ES-I3 (cell line): ENCODE results near the gene LIN37.

Experiments used
- H3K36me3 ChIP-seq: 2 replicates; pipeline ENCODE4 v1.6.1; 2013; ENCODE audit warnings: mild to moderate bottlenecking, low read length, control low read depth, moderate library complexity; ENCODE audit not compliant: insufficient read depth
- H3K4me1 ChIP-seq: 2 replicates; pipeline ENCODE4 v1.6.1; 2013; ENCODE audit warnings: mild to moderate bottlenecking, control low read depth, low read length; ENCODE audit not compliant: insufficient read depth
- H3K9ac ChIP-seq: 2 replicates; pipeline ENCODE4 v1.6.1; 2013; ENCODE audit warnings: low read depth, mild to moderate bottlenecking, low read length, moderate library complexity
- H3K9me3 ChIP-seq: 2 replicates; pipeline ENCODE4 v1.6.1; 2013; ENCODE audit warnings: mild to moderate bottlenecking, low read length, moderate library complexity; ENCODE audit not compliant: control insufficient read depth, insufficient read depth

Gene LIN37

GRCh38 chr19:35725216-35725861, 23.0 kb upstream of the LIN37 start:
- no peak overlapping the region for H3K9ac ChIP-seq
- peaks cover 16% of the 10 kb centered on the region for H3K36me3 ChIP-seq
- H3K4me1 ChIP-seq = no peaks in the 10 kb centered on the region
- H3K9me3 ChIP-seq = no peaks in the 10 kb centered on the region

DNA sequence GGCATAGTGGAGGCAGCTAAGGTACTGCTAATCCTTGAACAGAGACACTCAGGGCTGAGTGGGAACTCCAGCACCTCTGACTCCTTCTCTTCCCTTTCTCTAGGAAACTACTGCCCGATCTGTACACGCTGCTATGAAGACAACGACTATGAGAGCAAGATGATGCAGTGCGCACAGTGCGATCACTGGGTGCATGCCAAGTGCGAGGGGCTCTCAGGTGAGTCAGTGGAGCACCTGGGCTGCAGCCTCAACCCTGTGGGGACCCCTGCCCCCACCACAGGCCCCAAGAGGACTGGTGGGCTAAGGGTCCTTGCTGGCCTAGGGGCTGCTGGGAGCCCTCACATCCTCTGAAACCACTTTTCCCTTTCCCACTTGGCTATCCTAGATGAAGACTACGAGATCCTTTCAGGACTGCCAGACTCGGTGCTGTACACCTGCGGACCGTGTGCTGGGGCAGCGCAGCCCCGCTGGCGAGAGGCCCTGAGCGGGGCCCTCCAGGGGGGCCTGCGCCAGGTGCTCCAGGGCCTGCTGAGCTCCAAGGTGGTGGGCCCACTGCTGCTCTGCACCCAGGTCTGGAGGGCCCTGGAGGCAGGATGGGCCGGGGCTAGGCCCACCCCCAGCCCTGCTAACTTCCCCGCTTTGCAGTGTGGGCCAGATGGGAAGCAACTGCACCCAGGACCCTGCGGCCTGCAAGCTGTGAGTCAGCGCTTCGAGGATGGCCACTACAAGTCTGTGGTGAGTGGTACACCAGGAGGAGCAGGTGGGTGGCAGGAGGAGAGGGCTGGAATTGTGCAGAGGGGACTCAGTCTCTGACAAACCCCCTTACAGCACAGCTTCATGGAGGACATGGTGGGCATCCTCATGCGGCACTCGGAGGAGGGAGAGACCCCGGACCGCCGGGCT, 21.1 kb upstream of the LIN37 start:
- H3K4me1 ChIP-seq = no peaks in the 10 kb centered on the region
- H3K9ac ChIP-seq = no peak overlapping the region
- peaks cover 23% of the 10 kb centered on the region for H3K36me3 ChIP-seq
- no peaks in the 10 kb centered on the region for H3K9me3 ChIP-seq

DNA sequence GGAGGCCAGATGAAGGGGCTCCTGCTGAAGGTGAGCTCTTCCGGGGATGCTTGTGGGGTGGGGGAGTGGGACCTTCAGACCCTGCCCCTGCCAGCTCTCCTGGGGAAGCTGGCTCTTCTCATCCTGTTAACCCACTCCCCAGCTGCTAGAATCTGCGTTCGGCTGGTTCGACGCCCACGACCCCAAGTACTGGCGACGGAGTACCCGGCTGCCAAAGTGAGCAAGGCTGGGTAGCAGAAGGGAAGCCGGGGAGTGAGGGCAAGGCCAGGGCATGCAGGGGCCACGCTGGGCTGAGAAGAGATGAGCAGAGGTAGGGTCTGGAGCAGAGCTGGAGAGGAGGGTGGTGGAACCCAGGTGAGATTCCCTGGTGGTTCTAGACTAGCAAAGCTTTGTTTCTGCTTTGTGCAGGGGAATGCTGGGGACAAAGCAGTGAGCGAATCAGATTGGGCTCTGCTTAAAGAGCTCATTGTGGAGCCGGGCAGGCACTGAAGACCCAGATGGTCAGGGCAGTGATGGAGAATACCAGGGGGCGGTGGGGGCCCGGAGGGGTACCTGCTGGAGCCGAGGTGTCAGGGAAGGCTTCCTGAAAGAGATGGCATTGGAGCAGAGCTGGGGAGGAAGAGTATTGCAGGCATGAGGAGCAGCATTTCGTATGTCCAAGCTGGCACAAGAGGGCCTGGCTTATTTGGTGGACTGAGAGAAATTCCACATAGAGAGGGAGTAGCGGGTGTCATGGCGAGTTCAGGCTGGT, 20.2 kb upstream of the LIN37 start:
- no peaks in the 10 kb centered on the region for H3K4me1 ChIP-seq
- no peaks in the 10 kb centered on the region for H3K9me3 ChIP-seq
- peaks cover 22% of the 10 kb centered on the region for H3K36me3 ChIP-seq
- no peak overlapping the region for H3K9ac ChIP-seq

DNA sequence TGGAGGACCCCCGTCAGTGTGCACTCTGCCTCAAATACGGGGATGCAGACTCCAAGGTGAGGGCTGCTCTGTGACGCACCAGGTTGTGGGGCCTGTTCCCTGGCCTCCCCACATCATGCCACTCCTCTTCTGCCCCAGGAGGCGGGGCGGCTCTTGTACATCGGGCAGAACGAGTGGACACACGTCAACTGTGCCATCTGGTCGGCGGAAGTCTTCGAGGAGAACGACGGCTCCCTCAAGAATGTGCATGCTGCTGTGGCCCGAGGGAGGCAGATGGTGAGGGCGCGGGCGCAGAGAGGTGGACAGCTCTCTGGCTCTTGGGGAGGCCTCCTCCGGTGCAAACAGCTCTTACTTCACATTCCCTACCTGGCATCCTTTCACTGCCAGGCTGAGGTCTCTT, 19.4 kb upstream of the LIN37 start:
- H3K9me3 ChIP-seq = no peaks in the 10 kb centered on the region
- H3K4me1 ChIP-seq = no peaks in the 10 kb centered on the region
- H3K9ac ChIP-seq = no peak overlapping the region
- peaks cover 22% of the 10 kb centered on the region for H3K36me3 ChIP-seq

DNA sequence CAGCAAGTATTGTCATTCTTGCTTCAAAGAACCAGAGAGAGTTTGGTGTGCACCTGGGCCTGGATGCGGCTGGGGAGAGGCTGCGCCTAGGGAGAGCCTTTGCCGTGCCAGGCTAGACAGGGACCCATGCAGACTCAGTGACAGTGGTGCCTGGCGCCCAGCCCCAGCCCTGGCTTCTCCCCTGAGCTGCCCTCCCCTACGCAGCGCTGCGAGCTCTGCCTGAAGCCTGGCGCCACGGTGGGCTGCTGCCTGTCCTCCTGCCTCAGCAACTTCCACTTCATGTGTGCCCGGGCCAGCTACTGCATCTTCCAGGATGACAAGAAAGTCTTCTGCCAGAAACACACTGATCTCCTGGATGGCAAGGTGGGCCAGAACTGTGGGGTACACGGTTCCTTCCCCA, 18.6 kb upstream of the LIN37 start:
- Histone ChIP-seq H3K4me1 (no peaks in the 10 kb centered on the region), H3K9ac (no peak overlapping the region), H3K36me3 (peaks cover 21% of the 10 kb centered on the region), H3K9me3 (no peaks in the 10 kb centered on the region)

DNA sequence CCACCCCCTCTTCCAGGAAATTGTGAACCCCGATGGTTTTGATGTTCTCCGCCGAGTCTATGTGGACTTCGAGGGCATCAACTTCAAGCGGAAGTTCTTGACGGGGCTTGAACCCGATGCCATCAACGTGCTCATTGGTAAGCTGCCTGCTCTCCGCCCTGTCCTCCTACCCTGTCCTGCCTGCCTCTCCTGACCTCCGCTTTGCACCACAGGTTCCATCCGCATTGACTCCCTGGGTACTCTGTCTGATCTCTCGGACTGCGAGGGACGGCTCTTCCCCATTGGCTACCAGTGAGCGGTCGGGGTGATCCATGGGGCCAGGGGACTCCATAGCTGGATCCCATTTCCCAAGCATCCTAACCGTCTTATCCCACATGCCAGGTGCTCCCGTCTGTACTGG, 18.1 kb upstream of the LIN37 start:
- Histone ChIP-seq H3K4me1 (no peaks in the 10 kb centered on the region), H3K9ac (no peak overlapping the region), H3K9me3 (no peaks in the 10 kb centered on the region), H3K36me3 (peaks cover 16% of the 10 kb centered on the region)

GRCh38 chr19:35731353-35731752, 17.0 kb upstream of the LIN37 start:
- Histone ChIP-seq H3K9me3 (no peaks in the 10 kb centered on the region), H3K9ac (no peak overlapping the region), H3K4me1 (no peaks in the 10 kb centered on the region), H3K36me3 (peaks cover 15% of the 10 kb centered on the region)

DNA sequence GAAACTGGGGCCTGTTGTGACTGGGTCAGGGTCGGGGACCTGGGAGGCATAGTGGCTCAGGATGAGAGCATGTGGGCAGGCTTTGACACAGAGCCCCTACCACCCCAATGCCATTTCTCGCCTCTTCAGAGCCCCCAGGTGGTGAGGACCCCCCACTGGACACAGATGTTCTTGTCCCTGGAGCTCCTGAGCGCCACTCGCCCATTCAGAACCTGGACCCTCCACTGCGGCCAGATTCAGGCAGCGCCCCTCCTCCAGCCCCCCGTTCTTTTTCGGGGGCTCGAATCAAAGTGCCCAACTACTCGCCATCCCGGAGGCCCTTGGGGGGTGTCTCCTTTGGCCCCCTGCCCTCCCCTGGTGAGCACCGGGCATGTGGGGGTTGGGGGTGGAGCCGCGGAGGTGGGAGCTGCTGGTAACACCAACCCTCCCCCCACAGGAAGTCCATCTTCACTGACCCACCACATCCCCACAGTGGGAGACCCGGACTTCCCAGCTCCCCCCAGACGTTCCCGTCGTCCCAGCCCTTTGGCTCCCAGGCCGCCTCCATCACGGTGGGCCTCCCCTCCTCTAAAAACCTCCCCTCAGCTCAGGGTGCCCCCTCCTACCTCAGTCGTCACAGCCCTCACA, 16.5 kb upstream of the LIN37 start:
- Histone ChIP-seq H3K9ac (no peak overlapping the region), H3K36me3 (peaks cover 13% of the 10 kb centered on the region), H3K9me3 (no peaks in the 10 kb centered on the region), H3K4me1 (no peaks in the 10 kb centered on the region)

- H3K36me3 ChIP-seq = peaks cover 13% of the 10 kb centered on the region
- H3K9ac ChIP-seq = no peak overlapping the region
- H3K4me1 ChIP-seq = no peaks in the 10 kb centered on the region
- no peaks in the 10 kb centered on the region for H3K9me3 ChIP-seq
Observed at GRCh38 chr19:35732540-35733179, 15.7 kb upstream of the LIN37 start.

DNA sequence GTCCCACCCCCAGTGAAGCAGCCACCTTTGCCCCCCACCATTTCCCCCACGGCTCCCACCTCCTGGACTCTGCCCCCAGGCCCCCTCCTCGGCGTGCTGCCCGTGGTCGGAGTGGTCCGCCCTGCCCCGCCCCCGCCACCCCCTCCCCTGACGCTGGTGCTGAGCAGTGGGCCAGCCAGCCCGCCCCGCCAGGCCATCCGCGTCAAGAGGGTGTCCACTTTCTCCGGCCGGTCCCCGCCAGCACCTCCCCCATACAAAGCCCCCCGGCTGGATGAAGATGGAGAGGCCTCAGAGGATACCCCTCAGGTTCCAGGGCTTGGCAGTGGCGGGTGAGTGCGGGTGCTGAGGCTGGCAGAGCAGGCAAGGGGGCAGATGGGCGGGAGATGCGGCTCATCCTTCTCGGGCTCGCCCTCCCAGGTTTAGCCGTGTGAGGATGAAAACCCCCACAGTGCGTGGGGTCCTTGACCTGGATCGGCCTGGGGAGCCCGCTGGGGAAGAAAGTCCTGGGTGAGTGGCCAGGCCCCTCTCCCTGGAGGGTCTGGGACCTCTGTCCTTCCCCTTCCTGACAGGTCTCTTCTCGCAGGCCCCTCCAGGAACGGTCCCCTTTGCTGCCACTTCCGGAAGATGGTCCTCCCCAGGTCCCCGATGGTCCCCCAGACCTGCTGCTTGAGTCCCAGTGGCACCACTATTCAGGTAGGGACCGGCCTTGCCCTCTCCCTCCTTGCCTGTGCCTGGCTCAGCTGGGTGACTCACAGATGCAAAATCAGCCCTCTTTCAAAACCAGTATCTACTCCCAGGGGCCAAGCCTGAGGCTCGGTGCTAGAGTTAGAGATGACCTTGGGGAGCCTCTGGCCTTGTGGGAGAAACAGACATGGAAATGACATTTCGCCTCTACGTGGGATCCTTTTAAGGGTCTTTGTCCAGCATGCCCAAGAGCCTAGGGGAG, 14.9 kb upstream of the LIN37 start:
- peaks cover 13% of the 10 kb centered on the region for H3K36me3 ChIP-seq
- H3K9me3 ChIP-seq = no peaks in the 10 kb centered on the region
- no peaks in the 10 kb centered on the region for H3K4me1 ChIP-seq
- H3K9ac ChIP-seq = no peak overlapping the region

DNA sequence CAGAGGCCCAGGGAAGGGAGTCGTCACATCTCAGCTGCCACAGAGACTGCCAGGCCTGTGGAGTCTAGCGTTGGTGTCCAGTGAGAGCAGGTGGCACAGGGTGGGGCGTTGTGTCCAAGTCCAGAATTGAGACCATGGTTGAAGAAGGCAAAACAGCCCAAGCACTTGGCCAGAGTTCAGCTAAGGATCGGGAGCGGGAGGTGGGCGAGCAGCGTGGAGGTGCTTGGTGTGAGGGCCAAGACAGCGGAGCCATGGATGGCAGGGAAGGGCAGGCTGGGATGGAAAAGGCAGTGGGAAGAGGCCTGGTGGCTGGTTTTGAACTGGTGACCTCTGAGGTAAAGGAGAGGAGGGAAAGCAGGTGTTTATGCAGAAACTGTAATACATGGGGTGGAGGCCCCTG, 14.1 kb upstream of the LIN37 start:
- Histone ChIP-seq H3K36me3 (peaks cover 13% of the 10 kb centered on the region), H3K4me1 (no peaks in the 10 kb centered on the region), H3K9me3 (no peaks in the 10 kb centered on the region), H3K9ac (no peak overlapping the region)

DNA sequence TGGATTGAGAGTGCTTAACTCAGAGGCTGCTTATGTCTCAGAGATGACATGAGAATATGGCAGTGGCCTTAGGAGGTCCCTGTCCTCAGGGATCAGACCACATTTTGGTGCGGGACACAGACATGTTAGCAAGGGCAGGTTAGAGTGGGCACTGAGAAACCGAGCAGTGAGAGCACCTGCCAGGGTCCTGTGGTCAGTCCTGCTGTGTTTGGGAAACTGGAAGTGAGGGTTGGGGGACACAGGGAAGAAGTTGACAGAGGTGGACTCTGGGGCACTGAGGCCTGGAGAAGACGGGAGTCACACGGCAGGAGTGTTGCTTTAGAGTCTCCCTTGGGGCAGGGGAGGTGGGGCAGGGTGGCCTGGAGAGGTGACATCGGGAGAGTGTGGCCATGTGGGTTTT, 13.5 kb upstream of the LIN37 start:
- H3K9me3 ChIP-seq = no peaks in the 10 kb centered on the region
- H3K36me3 ChIP-seq = peaks cover 13% of the 10 kb centered on the region
- no peak overlapping the region for H3K9ac ChIP-seq
- no peaks in the 10 kb centered on the region for H3K4me1 ChIP-seq
